ENCODE results near the gene ASCC2. TPM values are rescaled to one million over a fixed set of nuclear protein-coding genes. Genes with fewer than 3 reads are reported as not detected.

The ASCC2 gene
- total RNA-seq, 3 donors from 2014 or later: 83.5 to 95.7 (median 84.9) TPM

DNA sequence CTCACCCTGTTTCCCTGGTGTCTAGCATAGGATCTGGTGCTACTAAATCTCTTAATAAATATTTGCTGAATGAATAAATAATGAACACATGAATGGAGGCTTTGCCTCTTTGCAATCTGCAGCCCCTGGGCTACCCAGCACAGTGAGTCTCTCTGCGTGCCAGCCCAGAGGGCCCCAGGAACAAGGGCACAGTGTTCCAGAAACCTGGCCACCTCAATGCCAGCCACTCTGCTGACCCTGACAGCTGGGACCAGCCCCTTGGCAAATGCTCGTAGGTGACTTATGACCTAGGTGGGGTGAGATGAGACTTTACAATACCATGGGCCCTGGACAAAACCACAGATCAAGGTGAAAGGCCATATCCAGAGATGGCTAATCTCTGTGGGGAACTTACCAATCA is 39.3 kb downstream of the ASCC2 start:
- no peak overlapping the region for H3K4me3 Mint-ChIP-seq
- H3K27me3 Mint-ChIP-seq (ENCODE audit: low read depth): no peaks in the 10 kb centered on the region
- DNase-seq: no peak
- no peak for ATAC-seq
- H3K9me3 Mint-ChIP-seq: no peaks in the 10 kb centered on the region
- H3K4me1 Mint-ChIP-seq (ENCODE audit: low read depth): no peaks in the 10 kb centered on the region
- peaks cover 38% of the 10 kb centered on the region for H3K36me3 Mint-ChIP-seq (ENCODE audit: insufficient read depth)

DNA sequence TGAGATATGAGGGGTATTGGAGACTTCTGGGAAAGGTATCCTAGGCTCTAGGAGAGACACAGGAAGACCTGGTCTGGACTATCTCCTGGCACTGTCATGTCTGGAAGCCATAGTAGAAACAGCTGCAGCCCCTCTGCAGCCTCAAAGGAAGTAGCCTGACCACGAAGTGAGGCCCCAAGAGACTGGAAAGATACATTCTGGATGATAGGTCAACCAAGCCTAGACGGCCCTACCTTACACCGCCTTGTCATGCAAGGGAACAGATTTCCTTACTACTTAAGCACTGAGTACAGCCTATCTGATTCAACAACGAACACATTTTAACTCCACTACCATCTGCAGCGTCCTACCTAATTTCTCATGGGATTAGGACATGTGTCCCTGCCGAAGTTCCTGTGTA is 39.8 kb downstream of the ASCC2 start:
- H3K27me3 Mint-ChIP-seq (ENCODE audit: low read depth): no peaks in the 10 kb centered on the region
- H3K9me3 Mint-ChIP-seq: no peaks in the 10 kb centered on the region
- DNase-seq (no peak), ATAC-seq (no peak)
- no peaks in the 10 kb centered on the region for H3K4me1 Mint-ChIP-seq (ENCODE audit: low read depth)
- H3K4me3 Mint-ChIP-seq: no peak overlapping the region
- H3K36me3 Mint-ChIP-seq (ENCODE audit: insufficient read depth): peaks cover 36% of the 10 kb centered on the region

- Mint-ChIP-seq H3K9me3 (no peaks in the 10 kb centered on the region), H3K36me3 (ENCODE audit: insufficient read depth) (peaks cover 40% of the 10 kb centered on the region), H3K27me3 (ENCODE audit: low read depth) (no peaks in the 10 kb centered on the region), H3K4me1 (ENCODE audit: low read depth) (no peaks in the 10 kb centered on the region), H3K4me3 (no peak overlapping the region)
- DNase-seq (no peak), ATAC-seq (no peak)
These were observed 40.7 kb downstream of the ASCC2 start for GRCh38 chr22:29797351-29797750.

DNA sequence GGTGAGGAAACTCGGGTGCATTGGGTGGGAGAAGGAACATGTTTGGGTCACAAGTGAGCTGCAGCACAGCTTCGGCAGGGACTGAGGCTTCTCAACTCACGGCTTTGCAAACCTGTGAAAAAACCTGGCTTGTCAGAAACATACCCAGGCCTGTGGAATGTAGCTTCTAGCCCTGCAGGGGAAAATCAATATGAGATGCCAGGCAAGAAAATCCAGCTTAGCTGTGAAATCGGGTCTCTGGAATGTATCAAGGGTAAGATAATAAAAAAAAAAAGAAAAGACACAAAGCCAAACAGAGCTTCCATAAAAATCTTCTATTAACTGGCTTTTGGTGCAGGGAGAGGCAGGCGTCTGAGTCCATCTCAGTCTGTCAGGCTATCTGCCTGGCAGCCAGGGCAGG is 42.4 kb downstream of the ASCC2 start:
- H3K27me3 Mint-ChIP-seq (ENCODE audit: low read depth): no peaks in the 10 kb centered on the region
- H3K4me1 Mint-ChIP-seq (ENCODE audit: low read depth): no peaks in the 10 kb centered on the region
- H3K4me3 Mint-ChIP-seq: no peak overlapping the region
- ATAC-seq (no peak), DNase-seq (no peak)
- peaks cover 33% of the 10 kb centered on the region for H3K36me3 Mint-ChIP-seq (ENCODE audit: insufficient read depth)
- H3K9me3 Mint-ChIP-seq: no peaks in the 10 kb centered on the region

GRCh38 chr22:29793396-29793795 is 44.7 kb downstream of the ASCC2 start:
- Mint-ChIP-seq H3K36me3 (ENCODE audit: insufficient read depth) (peaks cover 28% of the 10 kb centered on the region), H3K4me1 (ENCODE audit: low read depth) (no peaks in the 10 kb centered on the region), H3K27me3 (ENCODE audit: low read depth) (no peaks in the 10 kb centered on the region), H3K4me3 (no peak overlapping the region), H3K9me3 (no peaks in the 10 kb centered on the region)
- ATAC-seq: no peak
- no peak for DNase-seq

- no peak for ATAC-seq
- Mint-ChIP-seq H3K27me3 (ENCODE audit: low read depth) (no peaks in the 10 kb centered on the region), H3K4me1 (ENCODE audit: low read depth) (no peaks in the 10 kb centered on the region), H3K9me3 (no peaks in the 10 kb centered on the region), H3K36me3 (ENCODE audit: insufficient read depth) (peaks cover 22% of the 10 kb centered on the region), H3K4me3 (no peak overlapping the region)
- DNase-seq: no peak
These were observed 48.0 kb downstream of the ASCC2 start for GRCh38 chr22:29790061-29790460.

DNA sequence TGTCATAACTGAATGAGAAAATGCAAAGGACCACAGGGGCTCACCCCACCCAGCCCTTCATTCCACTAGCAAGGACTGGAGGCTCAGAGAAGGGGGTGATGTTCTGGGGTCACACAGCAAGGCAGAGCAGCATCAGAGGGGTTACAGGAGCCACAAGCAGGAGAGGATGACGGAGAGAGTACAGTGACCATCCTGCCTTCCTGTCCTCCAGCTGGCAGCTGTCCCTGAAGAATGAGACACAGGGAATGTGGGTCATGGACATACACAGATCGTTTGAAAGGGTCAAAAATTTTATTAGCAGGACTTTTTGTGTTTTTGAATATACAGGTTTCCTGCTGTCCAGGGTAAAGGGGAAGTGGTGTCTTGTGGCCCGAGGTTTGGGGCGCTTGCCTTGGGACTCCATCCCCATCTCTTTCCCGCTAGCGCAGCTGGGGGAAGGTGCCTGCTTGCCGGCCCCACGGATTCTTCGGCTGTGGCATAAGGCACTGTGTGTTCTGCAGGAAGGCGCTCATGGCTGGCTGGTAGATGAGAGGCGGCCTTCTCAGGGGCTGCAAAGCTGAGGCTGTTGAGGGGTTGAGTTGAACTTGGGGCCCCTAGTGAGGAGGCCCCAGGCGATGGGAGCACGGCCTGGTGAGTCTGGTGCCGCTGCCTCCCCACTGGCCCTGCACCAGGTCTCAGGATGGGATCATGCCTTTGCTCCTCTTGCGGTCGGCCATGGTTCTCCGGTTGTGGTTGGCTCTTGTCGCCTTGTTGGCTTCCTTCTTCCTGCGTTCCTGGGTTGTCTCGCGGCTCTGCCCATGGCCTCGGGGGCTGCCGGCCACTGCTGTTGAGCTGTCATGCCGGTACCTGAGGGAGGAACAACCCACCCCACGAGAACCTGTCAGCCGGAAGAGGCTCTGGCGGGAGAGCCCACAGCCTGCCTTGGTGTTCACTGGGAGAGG is 49.5 kb downstream of the ASCC2 start:
- peaks cover 22% of the 10 kb centered on the region for H3K36me3 Mint-ChIP-seq (ENCODE audit: insufficient read depth)
- H3K9me3 Mint-ChIP-seq: no peaks in the 10 kb centered on the region
- H3K27me3 Mint-ChIP-seq (ENCODE audit: low read depth): no peaks in the 10 kb centered on the region
- no peaks in the 10 kb centered on the region for H3K4me1 Mint-ChIP-seq (ENCODE audit: low read depth)
- DNase-seq (no peak), ATAC-seq (peak in 1 of 2 donors; percentile 32)
- H3K4me3 Mint-ChIP-seq: no peak overlapping the region

- ATAC-seq: no peak
- H3K4me3 Mint-ChIP-seq: no peak overlapping the region
- H3K27me3 Mint-ChIP-seq (ENCODE audit: low read depth): no peaks in the 10 kb centered on the region
- H3K36me3 Mint-ChIP-seq (ENCODE audit: insufficient read depth): peaks cover 18% of the 10 kb centered on the region
- no peaks in the 10 kb centered on the region for H3K4me1 Mint-ChIP-seq (ENCODE audit: low read depth)
- DNase-seq: no peak
- H3K9me3 Mint-ChIP-seq: no peaks in the 10 kb centered on the region
These were observed 50.6 kb downstream of the ASCC2 start for GRCh38 chr22:29787371-29787980.

- H3K27me3 Mint-ChIP-seq (ENCODE audit: low read depth): no peaks in the 10 kb centered on the region
- no peaks in the 10 kb centered on the region for H3K4me1 Mint-ChIP-seq (ENCODE audit: low read depth)
- H3K36me3 Mint-ChIP-seq (ENCODE audit: insufficient read depth): peaks cover 14% of the 10 kb centered on the region
- no peaks in the 10 kb centered on the region for H3K9me3 Mint-ChIP-seq
- no peak overlapping the region for H3K4me3 Mint-ChIP-seq
- DNase-seq (no peak), ATAC-seq (no peak)
These were observed 52.0 kb downstream of the ASCC2 start for GRCh38 chr22:29786031-29786430.

DNA sequence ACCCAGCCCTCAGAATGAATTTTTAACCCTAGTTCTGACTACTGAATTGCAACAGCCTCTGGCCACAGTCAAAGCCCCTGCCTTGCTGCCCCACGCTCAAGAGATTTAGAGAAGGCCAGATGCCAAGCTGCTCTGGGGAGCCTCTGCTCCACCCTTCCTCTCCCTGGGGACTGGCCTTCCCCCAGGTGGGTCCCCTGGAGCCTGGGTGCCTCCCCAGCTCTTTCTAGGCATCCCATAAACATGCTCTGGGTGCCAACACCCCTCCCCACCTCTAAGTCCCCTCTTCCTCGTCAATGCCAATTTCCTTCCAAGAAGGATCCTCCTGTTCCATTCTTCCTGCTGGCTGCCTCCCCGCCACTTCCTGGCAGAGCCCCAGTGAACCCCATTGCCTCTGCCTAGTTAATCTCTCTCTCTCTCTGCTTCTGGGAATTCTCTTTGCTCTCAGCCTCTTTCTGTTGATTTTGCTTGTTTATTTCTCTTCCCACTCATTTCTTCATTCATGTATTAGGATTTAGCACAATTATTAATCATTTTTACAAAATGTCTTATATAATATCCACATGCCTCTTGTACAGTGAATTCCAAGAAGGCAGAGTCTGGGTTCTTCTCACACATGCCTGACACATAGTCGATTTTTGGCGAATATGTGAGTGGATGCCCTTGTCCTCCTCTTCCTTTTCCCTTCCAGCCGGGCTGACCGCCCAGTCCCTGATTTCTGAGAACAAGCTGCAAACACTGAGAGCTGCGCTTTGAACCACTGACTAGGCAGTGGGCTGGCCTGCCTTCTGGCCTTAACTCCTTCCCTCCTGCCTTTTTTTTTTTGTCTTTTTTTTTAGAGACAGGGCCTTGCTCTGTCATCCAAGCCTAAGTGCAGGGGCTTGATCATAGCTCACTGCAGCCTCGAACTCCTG is 53.4 kb downstream of the ASCC2 start:
- no peaks in the 10 kb centered on the region for H3K4me1 Mint-ChIP-seq (ENCODE audit: low read depth)
- ATAC-seq: no peak
- H3K27me3 Mint-ChIP-seq (ENCODE audit: low read depth): no peaks in the 10 kb centered on the region
- H3K36me3 Mint-ChIP-seq (ENCODE audit: insufficient read depth): peaks cover 10% of the 10 kb centered on the region
- no peak for DNase-seq
- no peak overlapping the region for H3K4me3 Mint-ChIP-seq
- no peaks in the 10 kb centered on the region for H3K9me3 Mint-ChIP-seq

DNA sequence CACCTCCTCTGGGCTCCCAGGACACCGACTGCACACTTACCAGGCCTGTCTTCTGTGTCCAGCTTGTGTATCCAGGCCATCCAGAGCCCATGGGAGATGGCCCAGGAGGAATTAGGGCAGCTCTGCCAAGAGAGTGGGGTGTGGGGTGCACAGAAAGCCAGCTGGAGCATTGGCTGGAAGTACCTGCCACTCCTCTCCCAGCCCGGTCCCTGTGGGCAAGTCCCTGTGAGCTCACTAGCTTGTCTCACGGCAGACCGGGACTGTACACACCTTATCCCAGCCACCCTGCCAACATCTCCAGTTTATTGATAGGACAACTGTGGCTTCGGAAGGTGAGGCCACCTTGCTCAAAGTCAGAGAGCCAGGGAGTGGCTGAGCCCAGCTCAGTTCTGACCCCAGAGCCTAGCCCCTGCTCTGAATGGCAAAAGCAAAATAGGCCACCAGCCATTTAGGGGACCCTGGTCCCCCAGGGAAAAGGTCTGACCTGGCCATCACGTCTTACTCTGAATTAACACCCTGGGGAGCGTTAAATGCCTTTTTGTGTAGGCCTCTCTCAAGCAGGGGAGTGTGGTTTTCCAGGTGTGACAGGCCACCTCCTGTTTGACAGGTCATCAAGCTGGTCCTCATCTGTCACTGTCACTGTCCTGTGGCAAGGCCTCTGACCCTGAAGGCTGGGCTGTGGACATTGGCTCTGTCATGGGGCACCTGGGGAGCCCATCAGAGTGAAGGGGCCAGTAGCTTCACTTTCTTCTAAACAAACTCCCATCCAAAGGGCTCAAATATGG is 55.8 kb downstream of the ASCC2 start:
- H3K36me3 Mint-ChIP-seq (ENCODE audit: insufficient read depth): no peaks in the 10 kb centered on the region
- no peaks in the 10 kb centered on the region for H3K27me3 Mint-ChIP-seq (ENCODE audit: low read depth)
- ATAC-seq: no peak
- DNase-seq: no peak
- no peaks in the 10 kb centered on the region for H3K4me1 Mint-ChIP-seq (ENCODE audit: low read depth)
- H3K4me3 Mint-ChIP-seq: no peak overlapping the region
- H3K9me3 Mint-ChIP-seq: no peaks in the 10 kb centered on the region

DNA sequence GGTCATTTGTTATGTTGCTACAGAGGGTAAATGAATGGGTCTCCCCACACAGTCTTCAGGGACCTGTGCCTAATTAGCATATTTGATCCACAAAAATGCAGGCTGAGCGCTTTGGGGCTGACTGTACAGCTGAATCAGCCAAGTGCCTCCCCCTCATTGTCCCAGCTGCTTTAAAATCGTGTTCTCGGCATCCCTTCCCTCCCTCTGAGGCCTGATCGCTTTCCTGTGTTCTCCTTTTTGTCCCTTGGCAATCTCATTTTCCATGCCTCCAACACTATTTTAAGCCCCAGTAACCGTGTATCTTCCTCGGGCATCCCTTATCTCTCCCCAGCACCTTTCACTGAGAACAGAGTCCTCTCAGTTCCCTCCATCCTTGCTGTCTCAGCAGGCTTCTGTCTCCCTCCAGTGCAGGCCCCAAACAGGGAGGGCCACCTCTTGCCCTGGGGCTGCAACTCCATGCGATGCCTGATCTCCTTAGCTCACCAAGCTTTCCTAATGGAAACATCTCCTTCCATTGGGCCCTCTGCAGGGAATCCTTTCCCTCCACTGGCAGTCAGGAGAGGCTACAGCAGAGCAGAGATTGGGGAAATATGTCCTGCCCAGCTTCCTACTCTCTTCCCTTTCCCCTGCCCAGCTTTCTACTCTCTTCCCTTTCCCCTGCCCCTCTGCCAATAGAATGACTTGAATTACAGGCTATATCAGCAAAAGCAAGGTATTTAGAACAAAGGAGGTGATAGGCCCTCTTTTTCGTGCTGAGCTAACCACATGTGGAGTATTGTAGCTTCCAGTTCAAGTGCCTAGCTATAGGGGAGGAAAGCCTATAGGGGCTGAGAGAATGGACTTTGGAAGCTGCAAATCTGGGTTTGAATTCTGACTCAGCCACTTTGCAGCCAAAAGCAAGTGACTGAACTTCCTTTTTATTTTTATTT is 57.1 kb downstream of the ASCC2 start:
- Mint-ChIP-seq H3K36me3 (ENCODE audit: insufficient read depth) (no peaks in the 10 kb centered on the region), H3K9me3 (no peaks in the 10 kb centered on the region), H3K27me3 (ENCODE audit: low read depth) (no peaks in the 10 kb centered on the region), H3K4me1 (ENCODE audit: low read depth) (no peaks in the 10 kb centered on the region), H3K4me3 (no peak overlapping the region)
- no peak for DNase-seq
- ATAC-seq: no peak

GRCh38 chr22:29780220-29780619 is 57.9 kb downstream of the ASCC2 start:
- H3K4me3 Mint-ChIP-seq: no peak overlapping the region
- no peaks in the 10 kb centered on the region for H3K27me3 Mint-ChIP-seq (ENCODE audit: low read depth)
- H3K9me3 Mint-ChIP-seq: no peaks in the 10 kb centered on the region
- ATAC-seq (no peak), DNase-seq (no peak)
- no peaks in the 10 kb centered on the region for H3K36me3 Mint-ChIP-seq (ENCODE audit: insufficient read depth)
- H3K4me1 Mint-ChIP-seq (ENCODE audit: low read depth): no peaks in the 10 kb centered on the region

Measured in activated T-cell treated with anti-CD3 and anti-CD28 coated beads, Interleukin-2, amount 50 U/mL, for 4 hours (primary cell).